Esophagus squamous epithelium (tissue), 4 donors: ENCODE data around the gene ABAT.

Source experiments
- POLR2A ChIP-seq, 4 donors: fragments of 450-650 bp; IDR thresholded peaks; one replicate each; pipeline ENCODE4 v1.6.1; 2017; ENCODE audit warnings: antibody characterized with exemption in 4 of 4, mild to moderate bottlenecking in 4 of 4, moderate library complexity in 3 of 4
- TF ChIP-seq, protein P1 (sequence below), 6 experiments: fragments of 450-650 bp in 4 of 6; fragments of 200-600 bp in 2 of 6; sonication (generic) in 2 of 6; IDR thresholded peaks; one replicate each; pipeline ENCODE4 v1.5.1; 2016 to 2019; ENCODE audit warnings: antibody characterized with exemption in 6 of 6, mild to moderate bottlenecking in 4 of 6, moderate library complexity in 4 of 6

DNA sequence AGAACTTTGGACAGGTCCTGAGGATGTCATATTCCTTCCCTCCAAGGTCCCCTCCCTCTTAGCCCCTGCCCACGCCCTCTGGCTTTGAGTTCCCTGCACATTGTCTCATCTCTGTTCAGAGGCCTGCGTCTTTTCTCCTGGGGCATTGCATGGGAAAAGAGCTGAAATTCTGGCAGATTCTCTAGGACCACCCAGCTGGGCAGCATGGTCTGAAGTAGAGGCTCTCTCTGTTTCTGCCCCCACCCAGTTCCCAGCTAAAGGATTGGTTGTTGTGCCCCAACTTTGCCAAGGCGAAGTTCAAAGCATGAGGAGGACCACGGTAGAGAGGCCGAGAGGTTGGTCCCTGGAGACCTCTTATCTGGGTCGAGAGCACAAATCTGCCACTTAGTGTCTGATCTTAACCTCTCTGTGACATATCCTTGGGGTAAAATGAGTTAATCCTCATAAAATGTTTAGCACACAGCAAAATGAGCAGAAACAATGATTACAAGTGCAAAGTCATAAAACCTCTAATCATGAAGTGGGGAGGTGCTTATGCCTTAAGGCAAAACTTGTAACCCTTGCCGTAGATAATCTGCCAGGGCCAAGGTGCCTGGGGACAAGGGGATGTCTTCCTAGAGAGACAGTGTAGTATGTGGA, 2.4 kb downstream of the ABAT start:
- TF ChIP-seq POLR2A (IDR thresholded peaks at IDR 0.05), result no peak
- TF ChIP-seq, protein P1, sequence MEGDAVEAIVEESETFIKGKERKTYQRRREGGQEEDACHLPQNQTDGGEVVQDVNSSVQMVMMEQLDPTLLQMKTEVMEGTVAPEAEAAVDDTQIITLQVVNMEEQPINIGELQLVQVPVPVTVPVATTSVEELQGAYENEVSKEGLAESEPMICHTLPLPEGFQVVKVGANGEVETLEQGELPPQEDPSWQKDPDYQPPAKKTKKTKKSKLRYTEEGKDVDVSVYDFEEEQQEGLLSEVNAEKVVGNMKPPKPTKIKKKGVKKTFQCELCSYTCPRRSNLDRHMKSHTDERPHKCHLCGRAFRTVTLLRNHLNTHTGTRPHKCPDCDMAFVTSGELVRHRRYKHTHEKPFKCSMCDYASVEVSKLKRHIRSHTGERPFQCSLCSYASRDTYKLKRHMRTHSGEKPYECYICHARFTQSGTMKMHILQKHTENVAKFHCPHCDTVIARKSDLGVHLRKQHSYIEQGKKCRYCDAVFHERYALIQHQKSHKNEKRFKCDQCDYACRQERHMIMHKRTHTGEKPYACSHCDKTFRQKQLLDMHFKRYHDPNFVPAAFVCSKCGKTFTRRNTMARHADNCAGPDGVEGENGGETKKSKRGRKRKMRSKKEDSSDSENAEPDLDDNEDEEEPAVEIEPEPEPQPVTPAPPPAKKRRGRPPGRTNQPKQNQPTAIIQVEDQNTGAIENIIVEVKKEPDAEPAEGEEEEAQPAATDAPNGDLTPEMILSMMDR (IDR thresholded peaks at IDR 0.05), result no peak
